D721Med (cell line): ENCODE measurements around the gene PMEPA1.

Experiments
- DNase-seq: peaks from one replicate; pipeline ENCODE4 v3.0.0; 2011; ENCODE audit warnings: low spot score; ENCODE audit not compliant: insufficient read length
- FAIRE-seq: peaks from 2 replicates; lab custom pipeline; 2011; peaks lifted over from hg19 to GRCh38; lab: Jason Lieb, UNC
- CTCF ChIP-seq: IDR thresholded peaks from 2 replicates; pipeline ENCODE4 v1.5.1; 2012; ENCODE audit warnings: mild to moderate bottlenecking, control low read depth; ENCODE audit not compliant: insufficient read depth; ENCODE audit errors: missing control alignments

The PMEPA1 gene

GRCh38 chr20:57612436-57612835 lies 97.4 kb downstream of the PMEPA1 start:
- FAIRE-seq: no peak

GRCh38 chr20:57611586-57612311 lies 98.1 kb downstream of the PMEPA1 start:
- no peak for FAIRE-seq
- no peak for TF ChIP-seq CTCF
- no peak for DNase-seq

More at GRCh38 chr20:57612436-57612835, 97.4 kb downstream of the PMEPA1 start:
- no peak for DNase-seq
- TF ChIP-seq CTCF: no peak

- no peak for TF ChIP-seq CTCF
- FAIRE-seq (no peak), DNase-seq (no peak)
Measured at GRCh38 chr20:57610261-57610952, 99.4 kb downstream of the PMEPA1 start.

- no peak for TF ChIP-seq CTCF
- DNase-seq (no peak), FAIRE-seq (no peak)
Measured at GRCh38 chr20:57609842-57610167, 100.0 kb downstream of the PMEPA1 start.

- no peak for DNase-seq
- FAIRE-seq: no peak
- TF ChIP-seq CTCF: no peak
Measured at GRCh38 chr20:57609086-57609841, 100.6 kb downstream of the PMEPA1 start.

- no peak for TF ChIP-seq CTCF
- FAIRE-seq (no peak), DNase-seq (no peak)
Measured at GRCh38 chr20:57608516-57608915, 101.3 kb downstream of the PMEPA1 start.
